NCI-H2081 treated with DMSO at 0.1 percent for 48 hours (cell line): ENCODE results near the gene CDK5RAP2.
"Not testable (repeated sequence)": the region's sequence is repeated elsewhere in the genome, so short reads cannot be mapped to it uniquely, and the experiment has no call there.

ENCODE experiments used
- DNase-seq: peaks from one replicate; lab custom pipeline; 2025; lab: John Stamatoyannopoulos, UW

The CDK5RAP2 gene

DNA sequence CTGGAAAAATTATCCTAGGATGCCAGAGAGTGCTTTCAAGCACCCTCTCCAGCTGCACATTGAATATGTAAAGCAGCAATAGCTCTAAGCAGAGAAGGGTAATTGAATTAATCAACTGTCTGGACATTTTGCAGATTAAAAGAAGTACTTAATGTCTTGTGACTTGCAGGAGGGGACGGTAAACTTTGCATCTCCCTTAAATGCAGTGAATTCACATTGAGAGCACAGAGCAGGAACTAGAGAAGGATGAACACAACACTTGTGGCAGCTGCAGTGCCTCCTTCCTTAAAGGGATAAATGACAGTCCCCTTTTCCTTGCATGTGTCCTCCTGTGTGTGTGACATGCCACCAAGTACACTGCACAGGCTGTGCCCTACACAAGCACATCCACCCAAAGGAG, 7.4 kb upstream of the CDK5RAP2 start:
- no peak for DNase-seq

DNA sequence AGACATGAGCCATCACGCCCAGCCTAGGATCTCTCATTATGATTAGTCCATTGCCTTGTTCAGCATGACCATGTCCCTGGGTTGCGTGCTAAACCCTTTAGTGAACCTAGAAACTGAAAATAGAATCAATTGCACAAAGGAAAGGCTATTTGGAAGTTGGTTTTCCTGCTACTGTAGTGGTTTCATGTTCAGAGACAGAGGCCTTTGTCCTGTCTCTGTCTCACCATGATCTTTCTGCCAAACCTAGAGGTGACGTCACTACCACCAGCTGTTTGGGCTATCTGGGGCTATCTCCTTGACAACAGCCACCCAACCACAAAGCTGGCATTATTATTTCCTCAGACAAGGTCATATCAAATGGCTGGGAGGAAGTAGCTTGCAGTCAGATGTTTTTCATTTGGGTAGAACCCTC, 4.0 kb upstream of the CDK5RAP2 start:
- DNase-seq: peak; percentile 43

DNA sequence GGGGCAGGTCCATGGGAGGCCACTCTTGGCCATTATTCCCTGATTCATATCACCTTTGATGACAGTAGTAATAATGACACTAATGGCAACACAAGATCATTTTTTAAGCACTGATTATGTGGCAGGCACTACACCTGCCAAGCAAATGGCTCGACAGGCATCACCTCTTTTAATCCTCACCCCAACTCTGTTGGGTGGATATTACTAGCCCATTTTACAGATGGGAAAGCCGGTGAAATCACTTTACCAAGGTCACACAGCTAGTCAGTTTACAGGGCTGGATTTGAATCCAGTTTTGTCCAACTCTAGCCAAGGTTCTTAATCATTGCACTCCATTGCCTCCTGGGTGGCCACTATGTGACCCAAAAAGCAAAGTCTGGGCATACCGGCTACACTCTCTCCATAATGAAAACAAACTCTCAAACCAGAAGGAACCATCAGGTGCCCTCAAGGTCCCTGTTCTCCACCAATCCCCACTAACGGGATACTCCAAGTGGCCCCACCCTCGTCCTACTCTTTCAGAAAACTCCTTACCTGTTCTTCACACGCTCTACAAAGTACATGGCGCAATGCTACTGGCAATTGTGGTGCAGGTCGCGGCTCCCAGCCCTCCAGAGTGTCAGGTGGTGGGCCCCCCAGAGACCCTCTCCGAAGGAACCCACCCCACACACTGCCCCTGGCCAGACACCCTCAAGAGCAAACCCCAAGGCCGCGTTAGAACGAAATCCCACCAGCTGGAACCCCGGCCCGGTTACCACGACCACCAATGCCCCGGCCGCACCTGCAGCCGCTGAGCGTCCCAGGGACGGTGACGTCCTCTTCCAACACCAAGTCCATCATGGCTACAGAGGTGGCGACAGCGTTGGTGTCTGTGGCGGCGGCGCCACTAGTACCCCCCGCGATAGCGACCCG, 572 bp downstream of the CDK5RAP2 start:
- DNase-seq: no peak

DNA sequence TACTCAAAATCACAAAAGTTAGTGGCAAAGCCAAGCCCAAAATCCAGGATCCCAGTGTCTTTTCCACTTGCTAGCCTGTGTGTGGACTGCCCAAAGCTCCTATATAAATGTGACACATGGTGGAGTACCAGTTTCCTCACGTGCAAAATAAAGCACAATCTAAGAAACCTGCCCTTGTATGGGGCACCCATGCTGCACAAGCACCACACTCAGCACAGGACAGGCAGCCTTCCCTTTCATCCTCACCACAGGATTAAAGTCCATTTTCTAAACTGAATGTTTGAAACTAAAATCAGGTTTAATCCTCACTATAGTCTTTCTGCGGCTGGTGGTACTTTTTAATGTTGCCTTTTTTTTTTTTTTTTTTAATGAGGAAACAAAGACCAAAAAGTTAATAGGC, 5.5 kb downstream of the CDK5RAP2 start:
- DNase-seq: no peak

DNA sequence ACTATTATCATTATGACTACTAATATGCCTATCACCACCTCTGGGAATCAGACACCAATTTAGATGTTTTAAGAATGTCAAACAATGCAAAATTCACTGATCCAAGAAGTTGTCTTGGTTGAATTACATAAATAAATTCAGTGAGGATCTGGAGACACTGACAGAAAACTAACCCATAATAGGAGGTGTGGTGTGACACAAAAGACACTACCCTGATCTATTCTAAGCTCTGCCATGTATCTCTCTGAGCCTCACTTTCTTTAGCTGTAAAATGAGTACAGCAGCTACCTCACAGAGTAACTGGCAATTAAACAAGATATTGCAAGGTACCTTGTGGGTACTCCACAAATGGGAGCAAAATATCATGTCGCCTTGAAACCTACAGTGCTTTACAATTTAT, 7.5 kb downstream of the CDK5RAP2 start:
- no peak for DNase-seq

DNA sequence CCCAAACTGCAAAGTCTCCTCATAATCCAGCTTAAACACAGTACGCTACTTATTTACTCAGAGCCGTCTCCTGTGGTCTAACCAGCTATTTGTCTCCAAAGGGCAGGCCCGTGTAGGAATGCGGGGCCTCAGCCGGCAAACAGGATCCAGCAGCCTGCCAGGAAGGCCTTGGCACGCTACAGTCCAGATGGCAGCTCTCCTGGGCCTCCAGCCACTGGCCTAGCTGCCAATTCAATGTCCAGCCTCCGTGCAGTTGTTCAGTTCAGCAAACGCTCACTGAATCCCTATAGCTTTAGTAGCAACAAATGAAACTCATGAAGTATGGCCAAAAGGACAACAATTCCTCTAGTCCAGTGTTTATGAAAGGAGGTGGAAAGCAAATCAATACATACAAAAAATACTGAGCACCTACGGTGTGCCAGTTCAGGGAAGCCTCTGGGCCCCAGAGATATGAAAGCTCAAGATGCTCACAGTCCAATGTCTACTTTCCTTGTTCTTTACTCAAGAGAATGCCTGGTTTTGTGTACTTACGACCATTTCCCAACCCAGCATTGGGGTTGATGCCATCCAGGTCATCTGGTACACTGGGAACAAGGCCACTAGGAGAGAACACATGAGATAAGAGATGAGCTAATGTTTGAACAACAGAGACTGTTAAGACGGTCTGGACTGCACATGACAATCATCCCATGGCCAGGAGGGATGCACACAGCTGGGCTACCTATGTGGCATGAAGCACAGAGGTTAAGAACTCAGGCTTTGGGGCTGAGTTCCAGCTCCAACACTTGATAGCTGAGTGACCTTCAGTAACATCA, 8.3 kb downstream of the CDK5RAP2 start:
- DNase-seq: no peak

DNA sequence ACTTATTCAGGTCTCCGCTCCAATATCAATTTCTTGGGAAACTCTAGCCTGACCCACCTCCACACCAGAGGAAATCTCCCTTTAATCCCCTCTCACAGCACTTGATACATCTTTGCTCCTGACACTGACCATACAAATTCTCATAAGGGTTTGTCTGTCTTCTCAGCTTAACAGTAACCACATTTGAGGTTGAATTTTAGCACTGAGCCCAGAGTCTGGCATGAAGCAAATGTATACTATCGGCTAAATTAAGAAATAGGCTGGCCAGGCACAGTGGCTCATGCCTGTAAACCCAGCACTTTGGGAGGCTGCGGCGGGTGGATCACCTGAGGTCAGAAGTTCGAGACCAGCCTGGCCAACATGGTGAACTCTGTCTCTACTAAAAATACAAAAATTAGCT, 9.7 kb downstream of the CDK5RAP2 start:
- no peak for DNase-seq

DNA sequence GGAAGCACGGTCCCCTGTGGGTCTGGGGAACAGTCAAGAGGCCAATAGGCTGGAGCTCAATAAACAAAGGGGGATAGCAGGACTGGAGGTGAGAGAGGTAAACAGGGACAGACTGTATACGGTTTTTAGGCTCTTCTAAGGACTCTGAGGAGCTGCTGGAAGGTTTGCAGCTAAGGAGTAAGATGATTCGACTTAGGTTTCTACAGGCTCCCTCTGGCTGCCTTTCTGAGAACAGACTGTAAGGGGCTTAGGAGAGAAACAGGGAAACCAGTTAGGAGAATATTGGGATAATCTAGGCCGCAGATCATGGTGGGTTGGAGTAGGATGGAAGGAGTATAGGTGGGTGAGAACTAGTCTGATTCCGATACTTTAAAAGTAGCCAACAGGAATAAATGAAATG, 10.4 kb downstream of the CDK5RAP2 start:
- DNase-seq: no peak

DNA sequence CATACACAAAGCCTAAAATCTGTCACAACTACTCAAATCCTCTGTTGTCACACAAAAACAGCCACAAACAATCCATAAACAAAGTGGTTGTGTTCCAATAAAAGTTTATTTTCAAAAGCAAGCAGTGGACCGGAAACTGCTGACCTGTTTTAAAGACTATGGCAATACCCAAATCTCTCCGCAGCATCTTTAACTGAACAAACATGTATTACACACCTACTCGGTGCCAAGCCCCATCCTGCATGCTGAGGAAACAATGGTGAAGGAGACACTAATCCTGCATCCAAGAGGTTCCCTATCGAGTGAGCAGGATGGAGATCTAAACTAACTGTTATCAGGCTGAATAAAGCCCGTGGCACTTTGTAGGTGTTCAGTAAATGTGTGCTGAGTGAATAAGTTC, 11.2 kb downstream of the CDK5RAP2 start:
- no peak for DNase-seq

DNA sequence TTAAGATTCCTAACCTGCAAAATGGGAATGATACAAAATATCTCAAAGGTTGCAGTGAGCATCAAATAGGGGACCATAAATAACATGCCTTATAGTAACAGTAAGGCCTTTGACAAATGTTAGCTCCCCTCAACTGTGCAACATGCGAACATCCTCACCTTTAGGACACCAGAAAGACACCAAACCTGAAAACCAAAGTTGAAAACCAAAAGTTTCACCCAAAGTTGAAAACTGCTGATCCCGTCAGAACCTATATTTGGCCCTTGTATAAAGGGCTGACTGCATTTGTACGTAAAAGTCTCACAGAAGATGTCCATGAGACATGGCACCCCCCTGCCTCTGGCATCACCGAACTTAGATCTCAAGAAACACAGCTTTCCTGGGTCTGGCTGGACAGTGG, 12.1 kb downstream of the CDK5RAP2 start:
- DNase-seq: no peak

DNA sequence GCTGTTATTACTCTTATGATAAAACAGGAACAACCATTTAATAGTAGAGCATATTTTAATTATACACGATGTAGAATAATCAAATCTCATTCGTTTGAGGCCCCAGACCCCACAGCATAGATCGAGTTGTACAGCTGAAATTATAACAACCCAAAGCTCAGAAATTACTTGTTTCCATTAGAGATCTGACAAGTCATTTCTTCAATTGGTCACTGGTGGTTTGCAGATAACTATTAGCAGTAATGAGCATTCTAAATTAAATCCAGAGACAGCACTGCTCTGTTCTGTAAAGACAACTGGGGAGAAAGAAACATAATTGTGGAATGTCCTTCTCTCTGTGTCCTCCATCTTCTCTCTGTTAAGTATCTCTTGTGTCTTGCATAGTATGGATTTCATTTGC, 12.9 kb downstream of the CDK5RAP2 start:
- DNase-seq: no peak

DNA sequence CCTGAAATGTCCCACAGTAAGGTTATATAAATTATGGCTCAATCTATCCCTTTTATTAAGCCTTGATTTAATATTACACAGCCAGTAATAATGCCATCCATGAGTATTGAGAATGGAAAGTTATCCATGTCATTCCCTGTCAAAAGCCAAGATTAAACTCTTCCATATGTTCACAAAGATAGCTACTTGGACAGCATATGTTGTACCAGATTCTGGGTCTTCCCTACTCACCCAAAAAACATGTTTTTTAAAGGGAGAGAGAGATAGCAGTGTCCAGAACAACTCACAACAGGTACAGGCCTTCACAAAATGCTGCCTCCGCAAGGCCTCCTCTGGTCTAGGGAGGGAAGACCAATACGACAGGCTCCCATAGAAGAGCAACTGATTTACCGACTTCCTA, 15.4 kb downstream of the CDK5RAP2 start:
- no peak for DNase-seq

DNA sequence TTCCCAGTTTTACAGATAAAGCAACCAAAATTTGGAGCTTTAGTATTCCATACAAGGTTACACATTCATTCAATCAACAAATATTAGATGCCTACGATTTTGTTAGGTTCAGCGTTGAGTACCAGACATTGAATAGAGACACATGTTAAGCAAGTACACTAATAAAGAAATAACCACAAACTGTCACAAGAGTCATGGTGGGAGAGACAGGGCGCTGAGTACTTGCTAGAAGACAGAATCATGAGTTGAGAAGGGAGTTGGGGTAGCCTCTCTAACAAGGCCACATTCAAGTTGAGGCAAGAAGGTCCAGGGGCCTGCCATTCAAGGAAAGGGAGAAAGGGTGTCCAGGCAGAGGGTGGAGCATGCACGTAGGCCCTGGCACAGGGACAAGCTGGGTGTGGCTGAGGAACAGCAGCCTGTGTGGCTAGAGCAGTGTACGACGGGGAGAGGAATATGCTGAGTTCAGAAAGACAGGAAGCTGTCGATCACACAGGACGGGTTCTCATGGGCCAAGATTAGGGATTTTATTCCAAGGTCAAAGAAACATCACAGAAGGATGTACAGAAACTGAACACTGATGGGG, 17.0 kb downstream of the CDK5RAP2 start:
- no peak for DNase-seq

DNA sequence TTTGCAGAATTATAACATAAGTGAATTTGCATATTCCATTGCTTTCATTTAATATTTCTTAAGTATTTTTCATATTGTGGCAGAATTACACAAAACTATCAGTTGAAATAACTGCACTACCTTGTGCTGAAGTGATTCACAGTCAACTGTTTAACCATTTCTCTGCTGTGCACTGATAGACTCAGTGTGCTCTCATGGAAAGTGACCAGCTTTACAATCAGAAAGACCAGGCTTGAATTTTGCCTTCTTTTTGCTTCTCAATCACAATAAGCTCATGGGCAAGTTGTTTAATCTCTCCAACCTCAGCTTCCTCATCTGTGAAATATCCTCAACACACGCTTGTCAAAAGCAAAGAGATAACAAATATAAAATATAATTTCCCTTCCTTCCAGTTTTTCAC, 18.3 kb downstream of the CDK5RAP2 start:
- no peak for DNase-seq

DNA sequence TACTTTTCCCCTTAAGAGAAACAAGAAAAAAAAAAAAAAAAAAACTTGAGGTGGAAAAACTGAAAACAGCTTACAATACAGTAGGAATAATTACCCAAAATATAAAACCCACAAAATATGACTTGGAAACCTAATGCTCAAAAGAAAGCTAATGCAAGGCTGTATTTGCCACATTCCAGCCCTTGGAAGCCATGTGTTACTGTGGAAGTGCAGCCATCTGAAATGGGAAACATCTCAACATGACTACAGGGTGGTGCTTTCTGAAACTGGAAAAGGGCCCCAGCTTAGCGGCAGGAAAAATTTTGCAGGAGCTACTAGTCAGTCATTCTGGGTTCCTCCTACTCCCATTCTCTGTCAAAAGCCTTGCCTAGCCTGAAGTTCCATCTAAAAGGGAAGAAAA, 20.4 kb downstream of the CDK5RAP2 start:
- DNase-seq: no peak

DNA sequence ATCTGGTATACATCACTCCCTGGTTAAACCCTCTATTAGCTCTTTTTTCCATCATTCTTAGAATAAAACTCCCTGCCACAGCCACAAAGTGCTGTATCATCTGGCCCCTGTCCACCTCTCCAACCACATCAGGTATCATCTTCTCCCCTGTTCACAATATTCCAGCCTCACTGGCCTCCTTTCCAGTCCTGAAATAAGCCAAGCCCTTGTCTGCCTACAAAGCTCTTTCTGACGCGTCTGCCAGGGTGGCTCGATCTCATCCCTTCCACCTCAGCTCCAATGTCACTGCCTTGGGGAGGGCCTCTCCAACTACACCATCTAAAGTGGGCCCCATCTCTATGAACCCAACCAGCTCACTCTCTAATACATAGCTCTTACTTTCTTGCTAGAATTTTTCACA, 21.5 kb downstream of the CDK5RAP2 start:
- DNase-seq: no peak

DNA sequence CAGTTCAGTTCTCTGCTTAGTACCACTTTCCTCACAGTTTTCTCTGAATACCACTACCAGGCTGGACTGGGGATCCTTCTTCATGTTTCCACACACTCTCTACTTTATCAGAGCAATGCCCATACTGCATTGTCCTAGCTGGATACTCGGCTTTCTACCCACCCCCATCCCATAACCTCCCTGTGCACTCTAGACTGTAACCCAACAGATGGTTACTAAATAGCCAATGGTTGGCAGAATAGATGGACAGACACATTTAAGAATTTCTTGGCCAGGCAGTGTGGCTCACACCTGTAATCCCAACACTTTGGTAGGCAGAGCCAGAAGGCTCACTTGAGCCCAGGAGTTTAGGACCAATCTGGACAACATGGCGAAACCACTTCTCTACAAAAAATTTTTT, 22.8 kb downstream of the CDK5RAP2 start:
- no peak for DNase-seq

DNA sequence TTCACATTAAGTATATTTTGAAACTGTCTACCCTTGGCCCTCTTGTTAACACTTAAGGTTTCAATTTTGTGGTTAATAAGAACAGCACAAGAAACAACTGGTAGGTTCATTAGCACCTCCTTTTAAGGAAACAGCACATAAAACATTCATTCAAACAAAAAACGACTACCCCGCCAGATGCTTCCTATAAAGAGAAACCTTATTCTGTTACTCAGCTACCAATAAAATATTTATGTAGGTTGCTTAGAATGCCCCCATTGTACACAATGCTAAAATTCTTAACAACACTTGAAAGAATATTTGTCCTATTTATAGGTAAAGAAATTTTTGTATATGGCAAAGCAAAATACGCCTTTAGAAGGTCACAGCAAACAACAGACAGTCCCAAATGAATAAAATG, 23.2 kb downstream of the CDK5RAP2 start:
- DNase-seq: no peak

DNA sequence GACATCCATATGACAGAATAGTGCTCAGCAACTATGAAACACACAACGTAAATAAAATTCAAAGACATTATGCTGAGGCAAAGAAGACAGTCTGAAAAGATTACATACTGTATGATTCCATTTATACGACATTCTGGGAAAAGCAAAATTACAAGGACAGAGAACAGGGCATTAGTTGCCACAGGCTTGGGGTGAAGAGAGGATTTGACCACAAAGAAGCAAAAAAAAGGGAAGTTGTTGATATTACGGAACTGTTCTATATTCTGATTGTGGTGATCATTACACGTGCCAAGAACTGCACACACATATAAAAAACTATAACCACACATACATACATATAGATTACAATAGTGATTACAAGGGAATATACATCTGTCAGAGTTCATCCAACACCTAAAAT, 24.1 kb downstream of the CDK5RAP2 start:
- no peak for DNase-seq

DNA sequence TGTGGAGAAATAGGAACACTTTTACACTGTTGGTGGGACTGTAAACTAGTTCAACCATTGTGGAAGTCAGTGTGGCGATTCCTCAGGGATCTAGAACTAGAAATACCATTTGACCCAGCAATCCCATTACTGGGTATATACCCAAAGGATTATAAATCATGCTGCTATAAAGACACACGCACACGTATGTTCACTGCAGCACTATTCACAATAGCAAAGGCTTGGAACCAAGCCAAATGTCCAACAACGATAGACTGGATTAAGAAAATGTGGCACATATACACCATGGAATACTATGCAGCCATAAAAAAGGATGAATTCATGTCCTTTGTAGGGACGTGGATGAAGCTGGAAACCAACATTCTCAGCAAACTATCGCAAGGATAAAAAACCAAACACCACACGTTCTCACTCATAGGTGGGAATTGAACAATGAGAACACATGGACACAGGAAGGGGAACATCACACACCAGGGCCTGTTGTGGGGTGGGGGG, 27.7 kb downstream of the CDK5RAP2 start:
- not testable (repeated sequence) for DNase-seq

DNA sequence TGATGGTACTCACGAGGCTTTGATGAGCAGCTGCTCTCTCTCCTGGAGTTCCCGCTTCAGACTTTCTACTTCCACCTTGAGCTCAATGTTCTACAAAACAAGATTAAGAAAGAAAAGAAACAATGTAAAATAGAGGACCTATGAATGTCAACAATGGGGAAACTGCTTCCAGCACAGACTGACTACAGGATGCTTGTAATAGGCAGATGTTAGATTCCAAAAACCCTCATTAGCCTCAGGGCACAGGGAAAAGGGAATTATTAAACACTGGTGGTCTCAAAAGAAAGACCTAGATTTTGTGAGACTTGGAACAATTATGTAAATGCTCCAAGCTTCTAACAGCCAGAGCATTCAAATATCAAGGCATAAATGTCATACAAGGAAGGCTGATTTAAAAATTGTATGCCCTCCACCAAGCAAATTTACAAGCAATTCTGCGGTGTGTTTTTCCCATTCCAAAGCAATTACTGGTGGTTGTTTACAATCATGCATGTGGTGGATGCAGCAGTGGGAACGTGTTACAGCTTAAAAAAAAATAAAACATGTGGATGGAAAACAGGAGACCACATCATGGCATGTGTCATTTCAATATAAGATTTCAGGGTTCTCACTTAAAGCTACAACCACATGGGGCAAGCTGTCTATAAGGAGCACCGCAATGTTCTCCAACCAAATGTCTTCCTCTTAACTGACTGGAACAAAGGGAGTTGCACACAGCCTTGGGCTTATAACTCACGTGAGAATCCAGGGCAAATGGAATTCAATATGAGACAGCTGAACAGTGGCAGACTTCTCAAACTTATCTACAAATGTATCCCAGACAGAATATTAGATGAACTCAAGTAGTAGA, 34.0 kb downstream of the CDK5RAP2 start:
- no peak for DNase-seq

DNA sequence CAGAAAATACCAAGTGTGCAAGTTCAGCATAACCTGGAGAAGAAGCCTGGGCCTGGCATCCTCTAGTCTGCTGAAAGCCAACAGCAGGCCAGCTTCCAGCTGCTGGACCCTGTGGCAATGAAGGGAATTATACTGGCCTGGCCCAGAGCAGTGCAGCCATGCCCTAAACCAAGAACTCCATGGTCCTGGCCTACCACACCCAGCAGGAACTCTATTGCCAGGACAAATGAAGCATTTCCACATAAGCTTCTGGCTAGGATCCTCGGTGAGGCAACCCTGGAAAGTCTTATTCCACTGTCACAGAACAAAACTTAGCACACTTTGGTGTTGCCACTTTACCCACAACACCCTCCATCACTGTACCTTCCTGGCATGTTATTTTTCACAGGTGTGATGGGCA, 35.5 kb downstream of the CDK5RAP2 start:
- no peak for DNase-seq
